Fibroblast of skin of right biceps (primary cell): ENCODE results near the gene HLCS.

Experiments used
- DNase-seq: peaks from one replicate; pipeline ENCODE4 v3.0.0-alpha.2; 2013

The HLCS gene

DNA sequence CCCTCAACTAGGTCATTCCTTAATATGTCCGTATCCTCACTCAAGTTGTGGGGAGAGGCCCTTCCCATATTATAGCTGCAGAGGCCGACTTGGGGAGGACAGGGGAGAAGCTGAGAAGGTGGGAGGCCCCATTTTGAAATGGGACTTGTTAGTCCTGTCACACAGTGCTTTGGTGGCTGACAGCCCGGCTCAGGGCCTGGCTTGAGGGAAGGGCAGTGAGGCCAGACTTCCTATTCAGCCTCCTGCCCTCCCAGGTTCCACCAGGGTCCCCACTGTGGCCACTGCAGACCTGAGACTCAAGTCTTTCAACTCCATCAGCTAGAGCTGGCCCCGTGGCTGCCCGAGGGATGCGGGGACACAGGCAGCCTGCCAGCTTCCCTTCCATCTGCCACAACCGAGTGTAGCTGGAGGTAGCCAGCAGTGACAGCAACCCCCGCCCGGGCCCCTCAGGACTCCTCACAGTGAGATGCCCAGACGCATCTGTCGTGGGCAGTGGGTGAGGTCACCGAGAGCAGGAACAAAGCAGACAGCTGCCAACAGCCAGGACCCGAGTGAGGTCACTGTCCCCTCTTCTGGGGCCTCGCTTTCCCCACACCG, 230.6 kb downstream of the HLCS start:
- DNase-seq, result no peak

- DNase-seq, result no peak
Observed at GRCh38 chr21:36735201-36735515, 231.3 kb downstream of the HLCS start.

DNA sequence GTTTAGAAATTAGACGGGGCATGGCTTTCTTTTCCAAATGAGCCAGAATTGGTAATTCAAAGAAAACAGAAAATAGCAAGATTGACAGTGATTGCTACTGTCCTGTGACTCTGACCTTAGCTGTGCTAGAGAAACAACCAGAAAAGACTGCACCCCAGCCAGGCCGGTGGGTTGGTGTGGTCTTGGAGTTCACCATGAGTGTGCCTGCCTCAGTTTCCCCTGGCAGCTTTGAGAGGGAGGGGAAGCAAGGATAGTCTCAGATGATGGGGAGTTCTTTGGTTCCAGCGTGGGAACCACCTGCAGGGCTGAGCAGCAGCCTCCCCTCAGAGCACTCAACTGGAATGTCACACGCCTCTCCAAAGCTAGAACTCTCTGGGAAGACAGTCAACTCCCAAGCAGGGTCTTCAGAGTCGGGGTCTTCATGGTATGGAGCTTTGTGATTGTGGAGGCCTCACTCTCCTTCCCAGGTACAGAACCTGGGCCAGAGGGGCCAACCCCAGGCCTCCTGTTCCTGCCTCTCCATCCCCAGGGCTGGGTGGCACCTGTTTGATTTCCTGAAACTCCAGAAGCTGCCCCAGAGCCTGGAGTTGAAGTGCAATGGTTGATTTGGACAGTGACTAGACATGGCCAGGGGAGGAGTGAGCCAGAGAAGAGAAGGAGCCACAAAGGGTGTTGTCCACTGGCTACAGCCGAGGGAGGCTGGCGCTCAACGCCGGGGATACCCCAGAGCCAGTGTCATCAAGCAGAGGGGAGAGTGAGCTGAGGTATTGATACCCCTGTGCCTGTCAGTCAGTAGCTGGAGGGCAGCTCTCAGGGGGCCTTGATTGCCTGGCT, 231.9 kb downstream of the HLCS start:
- DNase-seq, result no peak

DNA sequence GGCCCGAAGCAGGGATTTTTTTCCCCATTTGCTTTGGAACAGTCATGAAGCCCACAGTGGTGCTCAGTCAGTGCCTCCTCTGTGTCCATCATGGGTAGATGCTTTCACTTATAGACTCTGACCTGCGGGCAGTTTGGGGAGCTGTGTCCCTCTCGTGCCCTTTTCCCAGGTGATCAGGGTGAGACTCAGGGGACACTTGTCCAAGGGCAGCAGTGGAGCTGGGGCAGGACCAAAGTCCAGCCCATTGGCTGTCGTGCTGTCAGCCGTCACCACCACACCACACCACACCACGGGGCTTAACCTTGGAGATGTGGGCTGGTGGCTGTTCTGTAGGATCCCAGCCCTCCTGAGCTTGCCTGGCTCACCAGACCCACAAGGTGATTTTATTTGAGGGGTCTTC, 232.6 kb downstream of the HLCS start:
- DNase-seq, result no peak

- no peak for DNase-seq
Observed at GRCh38 chr21:36732761-36733160, 233.7 kb downstream of the HLCS start.

- DNase-seq, result no peak
Observed at GRCh38 chr21:36732217-36732616, 234.3 kb downstream of the HLCS start.

DNA sequence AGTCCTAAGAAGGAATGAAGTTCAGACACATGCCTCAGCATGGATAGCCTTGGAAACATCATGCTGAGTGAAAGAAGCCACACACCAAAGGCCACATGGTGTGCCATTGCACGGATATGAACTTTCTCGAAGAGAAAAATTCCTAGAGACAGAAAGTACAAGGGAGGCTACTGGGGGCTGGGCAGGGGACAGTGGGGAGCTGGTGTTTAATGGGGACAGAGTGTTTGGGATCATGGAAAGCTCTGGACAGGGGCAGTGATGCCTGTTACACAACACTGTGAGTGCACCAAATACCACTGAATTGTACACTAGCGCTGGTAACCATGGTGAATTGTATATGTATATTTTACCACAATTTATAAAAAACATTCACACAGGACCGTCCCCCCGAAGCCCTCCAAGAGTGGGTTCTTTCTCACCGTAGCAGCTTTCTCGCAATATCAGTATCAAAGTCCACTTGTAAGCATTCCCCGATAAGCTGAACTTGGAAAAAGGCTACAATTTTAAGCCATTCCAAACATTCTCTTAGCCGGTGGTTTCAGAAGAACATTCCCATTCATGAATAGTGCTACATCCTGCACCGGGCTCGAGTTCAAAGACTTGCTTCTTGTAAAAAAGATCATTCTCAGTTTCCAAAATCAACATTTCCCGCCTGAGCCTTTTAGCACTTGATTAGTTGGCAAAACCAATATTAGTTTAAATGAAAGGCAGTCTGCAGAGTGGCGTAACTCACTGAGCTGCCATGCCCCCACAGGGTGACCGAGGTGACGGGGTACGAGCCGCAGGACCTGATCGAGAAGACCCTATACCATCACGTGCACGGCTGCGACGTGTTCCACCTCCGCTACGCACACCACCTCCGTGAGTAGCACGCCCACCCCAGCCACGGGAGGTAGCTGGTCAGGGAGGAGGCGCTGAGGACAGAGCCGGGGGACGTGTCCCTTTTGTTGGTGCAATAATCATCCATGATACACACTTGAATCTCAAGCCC, 235.9 kb downstream of the HLCS start:
- no peak for DNase-seq

DNA sequence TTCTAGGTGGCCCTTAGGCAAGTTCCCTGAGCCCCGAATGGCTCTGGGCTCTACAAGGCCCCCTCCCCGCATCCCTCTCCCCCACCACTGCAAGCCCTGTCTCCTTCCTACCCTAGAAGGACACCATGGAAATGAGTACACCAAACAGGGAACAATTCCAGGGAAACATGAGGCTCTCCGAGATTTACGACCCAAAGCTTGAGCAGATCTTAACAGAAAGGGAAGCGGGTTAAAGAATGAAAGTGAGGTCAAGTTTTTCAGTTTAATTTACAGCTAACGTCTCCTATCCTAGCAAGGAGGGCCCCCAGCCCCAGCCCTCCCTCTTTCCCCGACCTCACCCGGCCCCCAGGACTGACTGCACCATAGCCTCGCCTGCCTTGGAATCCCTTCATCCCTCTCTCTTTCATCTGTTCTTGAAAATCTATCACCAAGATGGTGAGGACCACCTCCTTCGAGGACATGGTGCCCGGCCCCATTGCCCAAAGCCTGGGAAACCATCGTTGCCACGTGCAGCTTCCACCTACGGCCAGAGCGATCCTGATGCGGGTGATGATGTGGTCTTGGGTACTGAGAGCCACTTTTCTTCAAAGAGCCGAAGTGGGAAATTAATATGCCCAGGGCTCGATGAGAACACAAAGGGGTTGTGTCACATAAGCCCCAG, 237.0 kb downstream of the HLCS start:
- no peak for DNase-seq

- no peak for DNase-seq
Observed at GRCh38 chr21:36728371-36729111, 237.9 kb downstream of the HLCS start.

DNA sequence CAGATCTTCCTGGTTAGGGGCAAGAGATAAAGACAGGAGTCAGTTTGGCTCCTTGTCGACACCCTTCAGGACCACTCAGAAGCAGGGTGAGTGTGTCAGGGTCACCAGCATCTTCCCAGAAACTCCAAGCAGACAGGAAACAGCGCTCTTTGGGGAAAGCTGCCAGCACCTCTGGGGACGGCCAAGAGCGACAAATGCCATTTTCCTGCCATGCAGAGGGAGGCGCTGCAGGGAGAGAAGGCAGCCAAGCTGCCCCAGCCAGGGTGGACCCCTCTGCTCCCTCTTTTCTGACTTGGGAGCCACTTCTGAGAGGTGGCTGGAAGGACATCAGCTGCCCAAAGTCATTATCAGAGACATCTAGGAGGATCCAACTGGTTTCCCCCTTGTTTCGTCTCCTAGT, 238.6 kb downstream of the HLCS start:
- DNase-seq, result no peak

- DNase-seq, result no peak
Observed at GRCh38 chr21:36725793-36726386, 240.6 kb downstream of the HLCS start.

GRCh38 chr21:36724660-36725059, 241.8 kb downstream of the HLCS start:
- no peak for DNase-seq

- no peak for DNase-seq
Observed at GRCh38 chr21:36723371-36723881, 243.0 kb downstream of the HLCS start.

GRCh38 chr21:36722370-36723368, 243.8 kb downstream of the HLCS start:
- DNase-seq, result no peak

DNA sequence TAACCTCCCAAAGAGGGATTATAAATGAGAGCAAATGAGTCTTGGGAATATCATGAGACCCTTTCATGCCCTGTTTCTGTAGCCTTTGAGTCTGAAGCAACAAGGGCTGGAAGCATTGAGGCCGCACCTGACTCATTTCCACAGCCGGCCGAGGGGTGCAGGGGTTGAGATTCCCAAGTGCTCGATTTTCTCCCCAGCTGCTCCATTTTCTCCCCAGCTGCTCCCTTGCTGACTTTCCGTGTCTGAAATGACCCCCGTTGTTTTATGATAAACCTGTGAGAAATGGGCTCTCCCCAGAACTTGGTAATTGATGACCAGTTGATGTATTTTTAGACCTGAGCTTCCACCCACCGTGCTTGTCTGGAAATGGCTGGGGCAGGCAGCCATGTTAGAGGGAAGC, 244.7 kb downstream of the HLCS start:
- DNase-seq, result no peak

GRCh38 chr21:36719614-36720013, 246.9 kb downstream of the HLCS start:
- no peak for DNase-seq

GRCh38 chr21:36718951-36719501, 247.4 kb downstream of the HLCS start:
- no peak for DNase-seq

- no peak for DNase-seq
Observed at GRCh38 chr21:36717976-36718375, 248.5 kb downstream of the HLCS start.

GRCh38 chr21:36716836-36717235, 249.6 kb downstream of the HLCS start:
- no peak for DNase-seq

DNA sequence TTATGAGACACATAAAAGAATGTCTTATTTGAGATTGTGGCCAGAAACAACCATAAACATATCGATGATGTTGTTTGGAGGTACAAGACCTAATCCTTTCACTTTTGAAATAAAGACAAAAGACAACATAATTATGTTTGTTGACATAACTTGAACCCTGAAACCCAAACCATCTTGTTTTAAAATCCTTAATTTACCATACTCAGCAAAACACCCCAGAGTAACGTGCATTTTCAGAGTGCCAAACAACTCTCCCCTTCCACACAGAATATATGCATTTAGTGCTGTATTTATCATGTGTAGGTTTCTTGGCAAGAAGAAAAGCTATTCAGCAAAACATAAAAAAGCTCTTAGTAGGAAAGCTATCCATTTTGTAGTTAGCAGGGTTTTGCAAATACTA, 250.1 kb downstream of the HLCS start:
- DNase-seq, result no peak
